HepG2 (cell line): Measurements from ENCODE around the gene KCNK7. TPM values are rescaled to one million over a fixed set of nuclear protein-coding genes. Genes with fewer than 3 reads are reported as not detected.

Experiments
- ATAC-seq: fragments of 200-7000 bp; cut with Tn5 transposase; 3 replicates; pipeline ENCODE4 v1.9.1; 2020; ENCODE audit warnings: mild to moderate bottlenecking, moderate library complexity
- BruUV-seq: library from RNA; stranded (reverse); fragments of 400-500 nt; replicated peaks from 2 replicates; lab custom pipeline; 2021; lab: Mats Ljungman, UMichigan
- CTCF ChIA-PET: fragments of 300-600 bp; formaldehyde crosslinking; extraction: SDS; loops from one replicate; lab custom pipeline; 2021; ENCODE audit warnings: low total read pairs, inconsistent platforms, low intra/inter-chr PET ratio; lab: Yijun Ruan, JAX
- POLR2A ChIA-PET: fragments of 350-600 bp; sonication (Branson Sonifier 250); formaldehyde crosslinking; loops from one replicate; lab custom pipeline; 2020; ENCODE audit warnings: antibody characterized with exemption, inconsistent platforms; lab: Yijun Ruan, JAX
- DNase-seq: peaks from one replicate; pipeline ENCODE4 v3.0.0-alpha.2; 2015; ENCODE audit warnings: low spot score
- FAIRE-seq: peaks from 3 replicates; lab custom pipeline; 2011; peaks lifted over from hg19 to GRCh38; lab: Jason Lieb, UNC
- H2AFZ ChIP-seq: one replicate; pipeline ENCODE4 v1.6.1; 2011; ENCODE audit warnings: low read length, inconsistent platforms
- H3K27ac ChIP-seq: fragments of 300-600 bp; 3 replicates; pipeline ENCODE4 v1.8.0; 2011; ENCODE audit warnings: mixed run types, mild to moderate bottlenecking, mixed read lengths, low read length, inconsistent platforms; ENCODE audit not compliant: insufficient read depth; ENCODE audit errors: extremely low read length
- H3K27me3 ChIP-seq, 2 experiments: fragments of 200-600 bp in 1 of 2; 2 replicates in 1 of 2; 3 replicates in 1 of 2; pipeline versions ENCODE4 v1.6.0 to v1.8.0; 2011; ENCODE audit warnings: low read length in 2 of 2, mild to moderate bottlenecking in 2 of 2, moderate library complexity in 2 of 2, inconsistent platforms in 1 of 2; ENCODE audit not compliant: insufficient read depth in 2 of 2, control insufficient read depth in 1 of 2
- H3K36me3 ChIP-seq, 2 experiments: fragments of 200-600 bp in 1 of 2; replicated peaks in 1 of 2; 2 replicates in 1 of 2; 3 replicates in 1 of 2; pipeline versions ENCODE4 v1.5.1 to v1.8.0; 2011; ENCODE audit warnings: low read length in 2 of 2, inconsistent platforms in 1 of 2; ENCODE audit not compliant: insufficient read depth in 2 of 2, control insufficient read depth in 1 of 2
- H3K4me1 ChIP-seq: 2 replicates; pipeline ENCODE4 v1.5.1; 2012; ENCODE audit warnings: low read length, inconsistent platforms; ENCODE audit not compliant: insufficient read depth
- H3K4me2 ChIP-seq: 2 replicates; pipeline ENCODE4 v1.6.0; 2011; ENCODE audit warnings: low read depth, low read length, inconsistent platforms
- H3K4me3 ChIP-seq, 3 experiments: fragments of 200-600 bp in 1 of 3; sonication (generic), shearing (Covaris generic) in 1 of 3; replicated peaks in 1 of 3; 2 replicates each; pipeline ENCODE4 v1.5.1; 2011 to 2016; ENCODE audit warnings: low read length in 3 of 3, inconsistent platforms in 2 of 3, low read depth in 2 of 3, mild to moderate bottlenecking in 2 of 3, control low read depth in 1 of 3, mixed read lengths in 1 of 3; ENCODE audit not compliant: insufficient read depth in 1 of 3
- H3K79me2 ChIP-seq: one replicate; pipeline ENCODE4 v1.6.1; 2011; ENCODE audit warnings: low read length, inconsistent platforms; ENCODE audit not compliant: insufficient read depth
- H3K9ac ChIP-seq: 2 replicates; pipeline ENCODE4 v1.6.0; 2011; ENCODE audit warnings: mild to moderate bottlenecking, low read depth, low read length, inconsistent platforms; ENCODE audit not compliant: insufficient read depth
- H3K9me3 ChIP-seq: 2 replicates; pipeline ENCODE4 v1.5.1; 2012; ENCODE audit warnings: mild to moderate bottlenecking, low read length
- H4K20me1 ChIP-seq: 2 replicates; pipeline ENCODE4 v1.6.0; 2011; ENCODE audit warnings: inconsistent platforms, mild to moderate bottlenecking, low read length, moderate library complexity; ENCODE audit not compliant: insufficient read depth
- HNRNPUL1 ChIP-seq: fragments of 200-400 bp; formaldehyde crosslinking; IDR thresholded peaks from 2 replicates; pipeline ENCODE4 v1.6.1; 2017; ENCODE audit warnings: low read depth, mild to moderate bottlenecking, low read length, moderate library complexity
- HOXA7 ChIP-seq: sonication (generic); formaldehyde crosslinking; IDR thresholded peaks from 2 replicates; pipeline ENCODE4 v1.8.1; 2022; ENCODE audit warnings: mild to moderate bottlenecking, missing genetic modification reagents, moderate library complexity
- RARA ChIP-seq: IDR thresholded peaks from 2 replicates; pipeline ENCODE4 v1.6.1; 2016; ENCODE audit warnings: missing genetic modification reagents, missing compliant biosample characterization
- SALL1 ChIP-seq: sonication (generic); formaldehyde crosslinking; IDR thresholded peaks from 2 replicates; pipeline ENCODE4 v1.8.0; 2022; ENCODE audit warnings: mild to moderate bottlenecking, missing genetic modification reagents
- XRCC5 ChIP-seq: fragments of 200-400 bp; formaldehyde crosslinking; optimal IDR thresholded peaks from 2 replicates; pipeline ENCODE3; 2017; ENCODE audit warnings: mild to moderate bottlenecking, low read length
- ZKSCAN1 ChIP-seq: fragments of 150-350 bp; IDR thresholded peaks from 2 replicates; pipeline ENCODE4 v1.6.1; 2014; ENCODE audit warnings: low read length
- ZNF605 ChIP-seq: sonication (generic); formaldehyde crosslinking; IDR thresholded peaks from 2 replicates; pipeline ENCODE4 v1.8.0; 2022; ENCODE audit warnings: mild to moderate bottlenecking, missing genetic modification reagents
- WGBS: methylation state at CpG from one replicate; pipeline ENCODE4 v1.1.6; 2017; ENCODE audit warnings: low lambda C conversion rate; 5-methylcytosine and 5-hydroxymethylcytosine counted together
- in situ Hi-C: cut with HindIII; loops from 2 replicates; pipeline ENCODE4 v1.10.0; 2017; ENCODE audit warnings: low pct_unique_long_range_greater_than_20kb; ENCODE audit not compliant: extremely low pct_ligation_motif_present
- intact Hi-C: fragments of 100-400 bp; cut with micrococcal nuclease; formaldehyde crosslinking; loops from one replicate; pipeline ENCODE4 v1.10.0; 2022; ENCODE audit not compliant: unreplicated experiment
- polyA plus RNA-seq, 8 experiments: library from polyadenylated mRNA; depleted of rRNA in 3 of 8; stranded (reverse) in 7 of 8; unstranded in 1 of 8; fragments of >200 nt; fragmentation: Illumina TruSeq in 4 of 8; extraction: Trizol in 4 of 8; gene quantifications; 2 replicates each; pipeline versions ENCODE4 v1.2.1 to v1.2.3, GENCODE V29; 2011 to 2016; ENCODE audit warnings: low read depth in 4 of 8, missing spikeins in 1 of 8, mixed read lengths in 1 of 8; ENCODE audit not compliant: insufficient read depth in 1 of 8
- total RNA-seq, 5 experiments: library from RNA; depleted of rRNA; stranded (reverse); fragments of >200 nt; fragmentation: Illumina TruSeq; extraction: Trizol; gene quantifications; 2 replicates each; pipeline ENCODE4 v1.2.3, GENCODE V29; 2016; ENCODE audit warnings: low read depth in 1 of 5

Gene KCNK7
- total and polyA plus RNA-seq, 2 of the 13 experiments (the other 11 are each of a cell fraction or from before 2014, with no cell fraction given): 0.11 TPM; not detected in 1

DNA sequence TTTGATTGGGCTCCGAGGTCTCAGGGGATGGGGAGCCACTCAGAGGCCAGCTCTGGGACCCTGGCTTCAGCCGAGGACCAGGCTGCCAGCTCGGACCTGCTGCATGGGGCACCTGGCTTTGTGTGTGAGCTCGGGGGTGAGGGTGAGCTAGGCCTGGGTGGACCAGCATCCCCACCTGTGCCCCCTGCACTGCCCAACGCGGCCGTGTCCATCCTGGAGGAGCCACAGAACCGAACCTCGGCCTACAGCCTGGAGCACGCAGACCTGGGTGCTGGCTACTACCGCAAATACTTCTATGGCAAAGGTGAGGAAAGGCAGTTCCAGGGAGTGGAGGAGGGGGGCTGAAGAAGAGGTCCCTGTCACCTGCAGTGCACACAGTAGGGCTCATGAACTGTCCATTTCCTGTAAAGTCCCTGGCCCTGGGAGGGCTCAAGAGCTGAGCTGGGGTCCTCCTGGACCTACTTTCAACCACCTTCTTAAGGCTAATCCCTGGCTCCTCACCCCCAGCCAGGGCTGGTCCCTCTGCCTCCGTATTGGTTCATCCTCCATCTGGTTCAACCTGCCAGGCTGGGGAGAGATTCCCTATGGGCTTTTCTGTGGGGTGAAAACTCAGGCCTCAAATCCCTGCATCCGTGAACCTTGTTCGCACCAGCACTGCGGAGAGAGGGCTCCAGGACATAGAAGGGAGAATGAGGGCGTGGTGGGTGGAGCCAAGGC lies 45.9 kb upstream of the KCNK7 start:
- CTCF ChIA-PET: no interaction called here
- H3K36me3 ChIP-seq: peaks cover 1 to 7% of the 10 kb centered on the region in 2 experiments; a peak in 1 of 5 replicates
- H2AFZ ChIP-seq: no peak overlapping the region
- no peak for TF ChIP-seq XRCC5
- TF ChIP-seq HNRNPUL1: no peak
- TF ChIP-seq HOXA7 (CRISPR knock-in tag): no peak
- TF ChIP-seq ZKSCAN1: peak; percentile 57; the same call in 1 of the 2 replicates
- no peak for TF ChIP-seq SALL1
- no peak for TF ChIP-seq RARA (CRISPR knock-in tag)
- TF ChIP-seq ZNF605: no peak
- peaks cover 44% of the 10 kb centered on the region for H3K4me1 ChIP-seq
- H3K79me2 ChIP-seq: no peaks in the 10 kb centered on the region
- no peaks in the 10 kb centered on the region for H3K9me3 ChIP-seq
- FAIRE-seq (no peak), ATAC-seq (no peak), DNase-seq (no peak)
- no peaks in the 10 kb centered on the region for H3K27me3 ChIP-seq
- 96% methylated on average over 5 of the region's 16 CpGs for WGBS
- H3K27ac ChIP-seq: no peak overlapping the region
- intact Hi-C loops: no loop called here
- POLR2A ChIA-PET: interaction anchor here (0.9 to 2.8 kb wide), 4 partner anchors 11 to 25 kb away, joined by 3 to 19 read pairs (median 4); no protein-coding TSS in a partner anchor
- BruUV-seq: no TSS peak
- no peaks in the 10 kb centered on the region for H4K20me1 ChIP-seq
- H3K4me2 ChIP-seq: no peak overlapping the region
- no peak overlapping the region for H3K4me3 ChIP-seq
- H3K9ac ChIP-seq: no peak overlapping the region
- in situ Hi-C loops: no loop called here
